Testis (tissue), 2 donors: ENCODE results near the gene PRR3.
"Not testable (repeated sequence)": the region's sequence is repeated elsewhere in the genome, so short reads cannot be mapped to it uniquely, and the experiment has no call there.

ENCODE experiments used
- CTCF ChIP-seq, 3 experiments: fragments of 450-650 bp in 2 of 3; fragments of 200-600 bp in 1 of 3; sonication (generic) in 1 of 3; IDR thresholded peaks; one replicate each; pipeline ENCODE4 v1.5.1; 2016 to 2019; ENCODE audit warnings: antibody characterized with exemption in 3 of 3, mild to moderate bottlenecking in 2 of 3, moderate library complexity in 1 of 3
- POLR2A ChIP-seq: fragments of 450-650 bp; IDR thresholded peaks from one replicate; pipeline ENCODE4 v1.6.1; 2017; ENCODE audit warnings: antibody characterized with exemption, mild to moderate bottlenecking, moderate library complexity

DNA sequence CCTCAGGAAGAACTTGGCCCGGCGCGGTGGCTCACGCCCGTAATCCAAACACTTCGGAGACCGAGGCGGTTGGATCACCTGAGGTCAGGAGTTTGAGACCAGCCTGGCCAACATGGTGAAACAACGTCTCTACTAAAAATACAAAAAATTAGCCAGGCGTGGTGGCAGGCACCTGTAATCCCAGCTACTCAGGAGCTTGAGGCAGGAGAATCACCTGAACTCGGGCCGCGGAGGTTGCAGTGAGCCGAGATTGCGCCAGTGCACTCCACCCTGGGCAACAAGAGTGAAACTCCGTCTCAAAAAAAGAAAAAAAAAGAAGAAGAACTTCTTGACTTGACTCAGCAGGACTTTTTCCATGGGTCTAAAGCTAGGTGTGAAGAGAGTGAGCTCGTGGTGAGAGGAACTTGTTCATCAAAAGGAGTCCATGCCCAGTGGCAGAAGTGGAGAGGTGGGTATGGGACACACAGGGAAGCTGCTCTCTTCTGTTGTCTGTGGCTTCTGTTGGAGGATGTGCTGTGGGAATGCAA lies 27.7 kb upstream of the PRR3 start:
- not testable (repeated sequence) for TF ChIP-seq POLR2A; CTCF (IDR thresholded peaks at IDR 0.05)
